ENCODE data around the gene UPP2. TPM values are rescaled to one million over a fixed set of nuclear protein-coding genes. Genes with fewer than 3 reads are reported as not detected.

UPP2 gene
- total and polyA plus RNA-seq, 2 of the 8 experiments (the other 6 are each of a cell fraction or from before 2014, with no cell fraction given): not detected

GRCh38 chr2:158178646-158179045 is 77.0 kb downstream of the UPP2 start (continued):
- TF ChIP-seq CEBPB (IDR thresholded peaks at IDR 0.05; ENCODE audit: low read depth, low read length): no peak
- no peak for TF ChIP-seq SP2 (IDR thresholded peaks at IDR 0.05; ENCODE audit: low read length)
- no peak for TF ChIP-seq SP4 (IDR thresholded peaks at IDR 0.05; ENCODE audit: low read length)
- no peak for TF ChIP-seq EZH2 (IDR thresholded peaks at IDR 0.05; ENCODE audit: low read depth, low read length, severe bottlenecking)
- TF ChIP-seq RBBP5 (IDR thresholded peaks at IDR 0.05; ENCODE audit: borderline replicate concordance, low read depth, low read length): no peak
- TF ChIP-seq NANOG (IDR thresholded peaks at IDR 0.05; ENCODE audit: insufficient read depth, low read depth, low read length, poor library complexity, severe bottlenecking): no peak
- TF ChIP-seq TCF12 (IDR thresholded peaks at IDR 0.05; ENCODE audit: low read depth, low read length): no peak
- TF ChIP-seq KDM5A (IDR thresholded peaks at IDR 0.05; ENCODE audit: low read length): no peak
